GM18511 (cell line): ENCODE data around the gene ATP1A2.
"Not testable (repeated sequence)": the region's sequence is repeated elsewhere in the genome, so short reads cannot be mapped to it uniquely, and the experiment has no call there.

Experiments
- ATAC-seq: cut with Tn5 transposase; IDR thresholded peaks from one replicate; pipeline ENCODE4 v1.9.1; 2021; ENCODE audit warnings: mild to moderate bottlenecking, moderate library complexity; ENCODE audit not compliant: unreplicated experiment

The ATP1A2 gene

DNA sequence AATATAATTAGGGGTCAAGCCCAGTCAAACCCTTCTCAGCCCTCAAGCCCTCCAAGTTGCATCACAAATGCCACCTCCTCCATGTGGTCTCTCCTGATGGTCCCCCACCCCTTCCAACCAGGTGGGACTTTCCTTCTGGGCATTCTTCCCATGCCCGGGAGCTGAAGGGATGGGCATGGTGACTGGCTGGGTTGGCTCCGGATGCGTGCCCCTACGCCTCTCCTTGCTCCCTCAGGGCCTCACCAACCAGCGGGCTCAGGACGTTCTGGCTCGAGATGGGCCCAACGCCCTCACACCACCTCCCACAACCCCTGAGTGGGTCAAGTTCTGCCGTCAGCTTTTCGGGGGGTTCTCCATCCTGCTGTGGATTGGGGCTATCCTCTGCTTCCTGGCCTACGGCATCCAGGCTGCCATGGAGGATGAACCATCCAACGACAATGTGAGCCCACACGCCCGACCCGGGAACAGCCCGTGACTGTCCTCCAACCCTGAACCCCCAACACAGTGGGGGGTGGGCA is 7.5 kb downstream of the ATP1A2 start:
- no peak for ATAC-seq

DNA sequence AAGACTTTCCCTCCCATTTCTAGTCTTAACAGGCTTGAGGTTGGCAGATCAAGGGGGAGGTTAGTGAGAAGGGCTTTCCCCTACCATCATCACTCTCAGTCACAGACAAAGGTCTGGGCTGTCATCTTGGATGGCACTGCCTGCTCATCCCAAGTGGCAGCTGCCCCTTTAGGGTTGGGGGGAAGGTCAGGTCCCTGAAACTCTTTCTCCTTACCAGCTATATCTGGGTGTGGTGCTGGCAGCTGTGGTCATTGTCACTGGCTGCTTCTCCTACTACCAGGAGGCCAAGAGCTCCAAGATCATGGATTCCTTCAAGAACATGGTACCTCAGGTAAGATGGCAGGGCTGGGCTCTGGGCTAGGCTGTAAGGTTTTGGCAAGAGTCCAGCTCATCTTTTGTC is 8.2 kb downstream of the ATP1A2 start:
- no peak for ATAC-seq

DNA sequence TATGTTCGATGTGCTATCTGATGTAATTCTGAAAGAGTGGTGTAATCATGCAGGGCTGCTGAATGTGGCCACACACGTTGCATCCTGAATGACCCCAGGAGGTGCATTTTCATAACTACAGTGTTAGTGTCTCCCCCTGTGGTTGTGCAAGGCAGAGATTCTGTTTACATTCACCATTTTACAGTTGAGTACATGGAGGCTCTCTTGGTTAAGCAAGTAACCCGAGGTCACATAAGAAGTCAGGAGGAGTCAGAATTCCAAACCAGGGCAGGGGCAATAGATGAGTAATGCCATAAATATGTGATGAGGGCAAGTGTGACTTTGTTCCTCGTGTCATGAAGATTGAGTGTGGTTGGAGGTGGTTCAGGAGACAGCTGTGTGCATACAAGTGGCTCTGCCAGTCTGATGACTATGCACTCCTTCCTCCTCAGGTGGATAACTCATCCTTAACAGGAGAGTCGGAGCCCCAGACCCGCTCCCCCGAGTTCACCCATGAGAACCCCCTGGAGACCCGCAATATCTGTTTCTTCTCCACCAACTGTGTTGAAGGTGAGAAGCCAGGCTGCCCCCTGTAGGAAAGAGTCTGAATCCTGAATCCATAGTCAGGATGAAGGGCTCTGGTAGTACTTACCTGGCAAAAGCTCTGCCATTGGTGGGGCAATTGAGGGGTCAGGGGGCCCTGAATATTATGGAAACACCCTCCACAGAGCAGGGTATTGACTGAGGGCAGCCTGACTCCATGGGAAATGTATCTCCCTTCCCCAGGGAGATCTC is 9.3 kb downstream of the ATP1A2 start:
- ATAC-seq, result no peak

- ATAC-seq, result no peak
Measured at GRCh38 chr1:160125746-160126145, 10.2 kb downstream of the ATP1A2 start.

DNA sequence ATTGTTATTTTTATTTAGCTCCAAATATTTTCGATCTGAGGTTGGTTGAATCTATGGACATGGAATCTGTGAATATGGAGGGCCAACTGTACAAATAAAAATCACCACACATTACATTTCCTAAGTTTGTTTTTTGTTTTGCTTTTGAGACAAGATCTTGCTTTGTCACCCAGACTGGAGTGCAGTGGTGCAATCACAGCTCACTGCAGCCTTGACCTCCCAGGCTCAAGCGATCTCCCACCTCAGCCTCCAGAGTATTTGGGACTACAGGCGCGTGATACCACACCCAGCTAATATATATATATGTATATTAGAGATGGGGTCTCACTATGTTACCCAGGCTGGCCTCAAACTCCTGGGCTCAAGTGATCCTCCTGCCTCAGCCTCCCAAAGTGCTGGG is 10.8 kb downstream of the ATP1A2 start:
- ATAC-seq, result not testable (repeated sequence)

DNA sequence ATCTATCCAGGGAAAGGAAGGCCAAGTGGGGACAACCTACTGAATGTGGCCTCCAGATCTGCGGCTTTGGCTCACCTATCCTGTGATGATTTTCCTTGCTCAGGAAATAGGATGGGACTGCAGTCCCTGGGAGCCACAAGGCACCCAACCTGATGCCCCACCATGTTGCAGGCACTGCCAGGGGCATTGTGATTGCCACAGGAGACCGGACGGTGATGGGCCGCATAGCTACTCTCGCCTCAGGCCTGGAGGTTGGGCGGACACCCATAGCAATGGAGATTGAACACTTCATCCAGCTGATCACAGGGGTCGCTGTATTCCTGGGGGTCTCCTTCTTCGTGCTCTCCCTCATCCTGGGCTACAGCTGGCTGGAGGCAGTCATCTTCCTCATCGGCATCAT is 11.8 kb downstream of the ATP1A2 start:
- no peak for ATAC-seq

GRCh38 chr1:160127865-160128523 is 12.4 kb downstream of the ATP1A2 start:
- ATAC-seq, result no peak

GRCh38 chr1:160128636-160129035 is 13.1 kb downstream of the ATP1A2 start:
- no peak for ATAC-seq

- no peak for ATAC-seq
Measured at GRCh38 chr1:160129046-160129445, 13.5 kb downstream of the ATP1A2 start.

DNA sequence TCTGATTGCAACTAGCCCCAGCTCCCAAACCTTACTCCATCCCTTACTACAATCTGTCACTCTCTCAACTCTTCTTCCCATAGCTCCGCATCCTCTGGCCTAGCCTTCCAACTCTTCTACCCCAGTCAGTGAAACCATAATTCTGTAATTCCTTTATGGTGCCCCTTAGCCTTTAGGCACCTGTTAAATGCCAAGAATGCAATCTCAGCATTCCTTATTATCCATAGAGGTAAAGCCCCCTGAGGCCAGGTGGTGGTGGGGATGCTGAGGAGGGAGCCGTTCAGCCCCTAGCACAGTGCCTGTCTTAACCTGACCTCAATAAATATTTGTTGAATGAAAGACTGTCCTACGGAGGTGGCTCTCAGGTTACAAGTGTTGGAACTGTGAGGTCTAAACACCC is 14.0 kb downstream of the ATP1A2 start:
- no peak for ATAC-seq

GRCh38 chr1:160129966-160130365 is 14.4 kb downstream of the ATP1A2 start:
- no peak for ATAC-seq

GRCh38 chr1:160130486-160130885 is 14.9 kb downstream of the ATP1A2 start:
- no peak for ATAC-seq

DNA sequence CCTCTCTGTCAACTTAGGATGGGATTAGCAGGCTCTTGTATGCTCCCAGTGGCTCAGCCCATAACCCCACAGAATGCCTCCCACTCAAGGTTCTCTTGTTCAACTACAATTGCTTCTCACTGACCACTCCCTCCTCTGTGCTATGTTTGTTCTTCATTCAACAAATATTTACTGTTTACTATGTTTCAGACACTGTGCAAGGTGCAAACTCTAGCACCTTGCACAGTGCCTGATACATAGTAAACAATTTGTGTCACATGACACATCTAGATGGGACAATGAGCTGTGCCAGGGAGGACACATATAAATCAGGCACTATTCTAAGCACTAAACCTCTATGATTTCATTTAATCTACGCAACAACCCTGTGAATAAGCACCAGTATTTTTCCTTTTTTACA is 15.4 kb downstream of the ATP1A2 start:
- ATAC-seq, result no peak

DNA sequence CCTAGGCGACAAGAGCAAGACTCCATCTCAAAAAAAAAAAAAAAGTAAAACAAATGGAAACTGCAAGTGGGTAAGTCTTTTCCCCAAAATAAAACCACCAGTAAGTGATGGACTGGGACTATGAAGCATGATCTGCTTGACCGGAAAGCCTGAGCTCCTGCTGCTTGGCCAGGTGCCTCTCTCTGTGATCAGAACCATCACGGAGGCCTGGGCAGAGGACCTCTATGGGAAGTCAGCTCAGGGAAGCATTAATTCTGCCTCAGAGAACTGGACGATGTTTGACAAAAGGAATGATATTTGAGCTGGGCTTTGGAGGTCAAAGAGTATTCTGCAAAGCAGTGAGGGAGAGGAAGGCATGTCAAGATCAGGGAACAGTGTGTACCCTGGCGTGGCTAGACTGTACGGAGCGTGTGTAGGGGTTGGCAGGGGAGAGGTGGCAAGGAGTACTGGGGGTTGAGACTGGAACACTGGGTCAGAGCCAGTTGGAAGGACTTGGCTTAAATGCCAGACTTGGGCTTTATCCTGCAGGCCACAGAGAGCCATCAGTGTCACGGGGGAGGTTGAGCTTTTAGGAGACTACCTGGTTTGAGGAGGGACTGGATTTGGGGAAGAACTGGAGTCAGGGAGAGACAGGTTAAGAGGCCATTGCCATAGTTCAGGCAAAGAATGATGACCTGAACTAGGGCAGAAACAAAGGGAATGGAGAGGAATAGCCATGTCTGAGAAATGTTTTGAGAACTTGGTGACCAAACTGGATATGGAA is 16.4 kb downstream of the ATP1A2 start:
- no peak for ATAC-seq

GRCh38 chr1:160133990-160134770 is 18.6 kb downstream of the ATP1A2 start:
- no peak for ATAC-seq

DNA sequence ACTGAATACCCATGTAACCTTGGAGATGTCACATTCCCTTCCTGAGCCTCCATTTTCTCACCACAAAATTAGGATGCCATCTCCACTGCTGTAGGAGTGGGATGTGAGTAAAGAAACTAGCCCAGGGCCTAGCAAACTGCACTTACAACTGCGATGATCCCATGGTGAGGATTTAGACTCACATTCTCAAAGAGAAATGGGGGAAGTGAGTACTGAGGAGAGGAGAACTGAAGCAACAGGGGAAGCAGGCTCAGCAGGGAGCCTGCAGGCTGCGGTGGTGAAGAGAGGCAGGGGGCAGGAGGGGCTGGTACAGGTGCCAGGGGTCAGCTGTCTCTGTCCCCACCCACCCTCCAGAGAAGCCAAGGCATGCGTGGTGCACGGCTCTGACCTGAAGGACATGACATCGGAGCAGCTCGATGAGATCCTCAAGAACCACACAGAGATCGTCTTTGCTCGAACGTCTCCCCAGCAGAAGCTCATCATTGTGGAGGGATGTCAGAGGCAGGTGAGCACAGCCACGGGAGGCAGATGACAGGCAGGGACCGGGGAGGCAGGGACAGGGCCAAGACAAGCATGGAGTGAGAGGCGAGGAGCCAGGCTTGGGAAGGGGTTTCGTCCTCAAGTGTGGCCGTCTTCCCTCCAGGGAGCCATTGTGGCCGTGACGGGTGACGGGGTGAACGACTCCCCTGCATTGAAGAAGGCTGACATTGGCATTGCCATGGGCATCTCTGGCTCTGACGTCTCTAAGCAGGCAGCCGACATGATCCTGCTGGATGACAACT is 19.4 kb downstream of the ATP1A2 start:
- no peak for ATAC-seq

DNA sequence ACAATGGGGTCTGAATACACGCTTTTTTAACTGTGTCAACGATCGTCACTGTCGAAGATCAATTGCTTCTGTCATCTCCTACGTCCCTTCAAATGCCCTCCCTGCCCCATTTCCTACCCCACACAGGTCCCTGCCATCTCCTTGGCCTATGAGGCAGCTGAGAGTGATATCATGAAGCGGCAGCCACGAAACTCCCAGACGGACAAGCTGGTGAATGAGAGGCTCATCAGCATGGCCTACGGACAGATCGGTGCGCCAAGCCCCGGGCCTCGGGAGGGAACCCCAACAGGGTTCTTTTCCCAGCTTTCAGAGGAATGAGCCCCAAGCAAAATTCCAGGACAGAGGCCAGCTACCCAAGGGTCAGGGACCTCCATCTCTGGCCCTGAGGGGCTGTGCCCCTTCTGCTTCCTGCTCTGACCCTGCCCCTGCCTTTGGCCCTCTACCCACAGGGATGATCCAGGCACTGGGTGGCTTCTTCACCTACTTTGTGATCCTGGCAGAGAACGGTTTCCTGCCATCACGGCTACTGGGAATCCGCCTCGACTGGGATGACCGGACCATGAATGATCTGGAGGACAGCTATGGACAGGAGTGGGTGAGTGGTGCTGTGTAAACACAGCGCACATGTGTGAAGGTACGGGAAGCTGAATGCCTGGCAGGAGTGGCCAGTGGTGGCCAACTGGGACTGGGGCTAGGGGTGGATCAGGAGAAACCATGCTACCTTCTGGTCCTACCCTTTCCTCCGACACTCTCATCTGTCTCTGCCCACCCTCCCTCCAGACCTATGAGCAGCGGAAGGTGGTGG is 20.8 kb downstream of the ATP1A2 start:
- ATAC-seq, result no peak

- no peak for ATAC-seq
Measured at GRCh38 chr1:160136926-160137200, 21.3 kb downstream of the ATP1A2 start.

DNA sequence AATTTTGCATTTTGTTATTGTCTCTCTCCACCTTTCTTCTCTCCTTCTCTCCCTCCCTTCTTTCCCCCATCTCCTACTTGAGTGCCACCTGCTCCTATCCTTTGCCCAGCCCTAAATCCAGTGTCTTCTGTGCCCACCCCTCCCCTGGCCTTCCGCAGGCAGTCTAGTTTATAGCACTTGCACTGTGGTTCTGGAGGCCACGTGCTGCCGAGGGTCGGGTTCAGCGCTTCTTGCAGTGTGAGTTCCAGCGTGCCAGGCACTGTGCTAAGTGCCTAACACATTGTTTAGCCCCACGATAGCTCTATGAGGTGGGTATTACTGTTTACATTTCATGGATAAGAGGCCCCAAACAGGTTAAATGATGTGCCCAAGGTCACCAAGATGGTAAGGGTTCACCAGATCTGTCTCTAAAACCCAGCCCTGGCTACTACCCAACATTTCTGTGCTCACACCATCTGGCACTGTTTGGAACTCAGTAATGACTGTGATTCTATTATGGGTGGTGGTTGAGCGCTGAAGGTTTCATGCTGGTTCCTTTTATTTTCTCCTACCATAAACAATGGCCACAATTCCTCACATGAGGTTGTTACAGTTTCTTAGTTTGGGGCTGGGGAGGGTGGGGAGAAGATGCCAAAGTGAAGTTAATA is 21.8 kb downstream of the ATP1A2 start:
- no peak for ATAC-seq
